Measurements from ENCODE around the gene MYOCOS.
"Not testable (repeated sequence)": the region's sequence is repeated elsewhere in the genome, so short reads cannot be mapped to it uniquely, and the experiment has no call there.

Gene MYOCOS

GRCh38 chr1:171622152-171622462 is at the start of gene MYOCOS:
MYOCOS (plus strand) TSS chr1:171622243; CDS start chr1:171623884, 1,641 bp downstream.
- no peak for DNase-seq (ENCODE audit: low read depth)

- no peak for DNase-seq (ENCODE audit: low read depth)
Observed at GRCh38 chr1:171576144-171576543, 45.9 kb upstream of the MYOCOS start.

- peak; percentile 2 for DNase-seq (ENCODE audit: low read depth)
Observed at GRCh38 chr1:171581226-171581625, 40.8 kb upstream of the MYOCOS start.

GRCh38 chr1:171581766-171582165 is 40.3 kb upstream of the MYOCOS start:
- DNase-seq (ENCODE audit: low read depth): no peak

- DNase-seq (ENCODE audit: low read depth): no peak
Observed at GRCh38 chr1:171582589-171582988, 39.5 kb upstream of the MYOCOS start.

GRCh38 chr1:171583591-171584201 is 38.3 kb upstream of the MYOCOS start:
- DNase-seq (ENCODE audit: low read depth): no peak

GRCh38 chr1:171585715-171586114 is 36.3 kb upstream of the MYOCOS start:
- no peak for DNase-seq (ENCODE audit: low read depth)

GRCh38 chr1:171588230-171588629 is 33.8 kb upstream of the MYOCOS start:
- no peak for DNase-seq (ENCODE audit: low read depth)

GRCh38 chr1:171590022-171590421 is 32.0 kb upstream of the MYOCOS start:
- no peak for DNase-seq (ENCODE audit: low read depth)

- no peak for DNase-seq (ENCODE audit: low read depth)
Observed at GRCh38 chr1:171595324-171595723, 26.7 kb upstream of the MYOCOS start.

GRCh38 chr1:171596119-171596518 is 25.9 kb upstream of the MYOCOS start:
- DNase-seq (ENCODE audit: low read depth): no peak

GRCh38 chr1:171596705-171597104 is 25.3 kb upstream of the MYOCOS start:
- DNase-seq (ENCODE audit: low read depth): no peak

- DNase-seq (ENCODE audit: low read depth): no peak
Observed at GRCh38 chr1:171597203-171597602, 24.8 kb upstream of the MYOCOS start.

GRCh38 chr1:171600310-171600709 is 21.7 kb upstream of the MYOCOS start:
- DNase-seq (ENCODE audit: low read depth): not testable (repeated sequence)

- no peak for DNase-seq (ENCODE audit: low read depth)
Observed at GRCh38 chr1:171600862-171601261, 21.2 kb upstream of the MYOCOS start.

GRCh38 chr1:171603042-171603441 is 19.0 kb upstream of the MYOCOS start:
- DNase-seq (ENCODE audit: low read depth): not testable (repeated sequence)

GRCh38 chr1:171606402-171606941 is 15.6 kb upstream of the MYOCOS start:
- DNase-seq (ENCODE audit: low read depth): no peak

GRCh38 chr1:171610385-171610784 is 11.7 kb upstream of the MYOCOS start:
- DNase-seq (ENCODE audit: low read depth): no peak

- DNase-seq (ENCODE audit: low read depth): no peak
Observed at GRCh38 chr1:171611306-171611705, 10.7 kb upstream of the MYOCOS start.

- no peak for DNase-seq (ENCODE audit: low read depth)
Observed at GRCh38 chr1:171613282-171613681, 8.8 kb upstream of the MYOCOS start.

GRCh38 chr1:171615122-171615906 is 6.7 kb upstream of the MYOCOS start:
- DNase-seq (ENCODE audit: low read depth): not testable (repeated sequence)

GRCh38 chr1:171616586-171616985 is 5.5 kb upstream of the MYOCOS start:
- no peak for DNase-seq (ENCODE audit: low read depth)

GRCh38 chr1:171623651-171624331 is 1.7 kb downstream of the MYOCOS start:
- no peak for DNase-seq (ENCODE audit: low read depth)
